Measurements from ENCODE around the gene RRBP1.
A peak's percentile ranks its signal among the peaks of the same experiment; 100 is the strongest.

GRCh38 chr20:17617212-17617867, 64.7 kb downstream of the RRBP1 start:
- TF ChIP-seq CTCF (conservative IDR thresholded peaks at IDR 0.05; ENCODE audit: low read depth, low read length) (peak; percentile 68), EZH2 (IDR thresholded peaks at IDR 0.05; ENCODE audit: borderline replicate concordance, low read depth, low read length, poor library complexity, severe bottlenecking) (no peak)
